ENCODE measurements around the gene VASN.
"Not testable (repeated sequence)": the region's sequence is repeated elsewhere in the genome, so short reads cannot be mapped to it uniquely, and the experiment has no call there.

VASN gene

DNA sequence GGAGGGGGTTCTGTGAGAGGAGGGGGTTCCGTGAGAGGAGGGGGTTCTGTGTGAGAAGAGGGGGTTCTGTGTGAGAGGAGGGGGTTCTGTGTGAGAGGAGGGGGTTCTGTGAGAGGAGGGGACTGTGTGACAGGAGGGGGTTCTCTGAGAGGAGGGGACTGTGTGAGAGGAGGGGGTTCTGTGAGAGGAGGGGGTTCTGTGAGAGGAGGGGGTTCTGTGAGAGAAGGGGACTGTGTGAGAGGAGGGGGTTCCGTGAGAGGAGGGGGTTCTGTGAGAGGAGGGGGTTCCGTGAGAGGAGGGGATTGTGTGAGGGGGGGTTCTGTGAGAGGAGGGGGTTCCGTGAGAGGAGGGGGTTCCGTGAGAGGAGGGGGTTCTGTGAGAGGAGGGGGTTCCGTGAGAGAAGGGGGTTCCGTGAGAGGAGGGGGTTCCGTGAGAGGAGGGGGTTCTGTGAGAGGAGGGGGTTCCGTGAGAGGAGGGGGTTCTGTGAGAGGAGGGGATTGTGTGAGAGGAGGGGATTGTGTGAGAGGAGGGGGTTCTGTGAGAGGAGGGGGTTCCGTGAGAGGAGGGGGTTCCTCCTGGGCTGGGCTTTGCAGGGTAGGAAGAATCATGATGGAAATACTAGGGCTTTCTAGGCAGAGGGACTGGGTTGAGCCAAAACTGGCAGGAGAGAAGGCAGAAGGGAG is 27.2 kb upstream of the VASN start:
- H3K36me3 Mint-ChIP-seq (ENCODE audit: low read depth); H3K4me1 Mint-ChIP-seq (ENCODE audit: low read depth); H3K27ac Mint-ChIP-seq; H3K27me3 Mint-ChIP-seq (ENCODE audit: low read depth); DNase-seq (ENCODE audit: low spot score); H3K9me3 Mint-ChIP-seq; H3K4me3 Mint-ChIP-seq: not testable (repeated sequence)

DNA sequence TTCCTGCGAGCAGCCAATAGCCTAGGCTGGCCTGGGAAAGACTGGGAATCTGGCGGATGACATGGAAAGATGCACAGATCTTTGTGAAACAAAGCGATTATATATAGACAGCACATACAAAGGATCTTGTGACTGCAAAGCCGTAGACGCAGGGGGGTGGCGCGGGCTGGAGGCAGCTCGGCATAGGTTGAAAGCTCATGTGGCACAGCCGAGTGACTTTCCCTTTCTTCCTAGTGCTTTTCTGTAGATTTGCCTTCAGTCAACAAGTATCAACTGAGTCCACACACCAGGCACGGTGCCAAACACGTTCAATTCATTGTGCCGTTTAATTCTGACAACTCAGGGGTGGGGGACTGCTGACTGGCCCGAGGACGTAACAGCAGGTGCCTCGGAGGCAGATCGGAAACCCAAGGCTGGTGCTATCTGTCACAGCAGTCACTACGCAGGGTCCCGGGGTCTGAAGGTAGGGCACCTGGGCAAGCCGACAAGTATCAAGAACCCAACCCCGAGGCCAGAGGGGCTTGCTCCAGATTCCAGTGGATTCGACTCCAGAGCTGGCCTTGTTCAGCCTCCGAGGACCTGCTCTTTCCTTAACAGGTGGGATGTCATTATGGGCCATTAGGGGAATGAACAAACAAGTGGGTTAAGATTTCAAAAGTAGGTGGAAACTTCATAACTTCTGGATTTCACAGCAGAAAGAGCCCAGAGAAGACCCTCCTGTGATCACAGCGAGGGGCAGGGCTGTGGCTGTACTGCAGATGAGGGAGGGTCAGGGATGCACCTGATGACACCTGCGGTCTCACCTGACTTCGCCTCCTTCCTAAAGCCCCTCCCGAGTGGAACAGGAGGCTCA is 26.4 kb upstream of the VASN start:
- DNase-seq (ENCODE audit: low spot score): no peak
- Mint-ChIP-seq H3K9me3 (no peaks in the 10 kb centered on the region), H3K27ac (no peak overlapping the region), H3K27me3 (ENCODE audit: low read depth) (no peaks in the 10 kb centered on the region), H3K36me3 (ENCODE audit: low read depth) (peaks cover 7% of the 10 kb centered on the region), H3K4me1 (ENCODE audit: low read depth) (no peaks in the 10 kb centered on the region), H3K4me3 (no peak overlapping the region)

DNA sequence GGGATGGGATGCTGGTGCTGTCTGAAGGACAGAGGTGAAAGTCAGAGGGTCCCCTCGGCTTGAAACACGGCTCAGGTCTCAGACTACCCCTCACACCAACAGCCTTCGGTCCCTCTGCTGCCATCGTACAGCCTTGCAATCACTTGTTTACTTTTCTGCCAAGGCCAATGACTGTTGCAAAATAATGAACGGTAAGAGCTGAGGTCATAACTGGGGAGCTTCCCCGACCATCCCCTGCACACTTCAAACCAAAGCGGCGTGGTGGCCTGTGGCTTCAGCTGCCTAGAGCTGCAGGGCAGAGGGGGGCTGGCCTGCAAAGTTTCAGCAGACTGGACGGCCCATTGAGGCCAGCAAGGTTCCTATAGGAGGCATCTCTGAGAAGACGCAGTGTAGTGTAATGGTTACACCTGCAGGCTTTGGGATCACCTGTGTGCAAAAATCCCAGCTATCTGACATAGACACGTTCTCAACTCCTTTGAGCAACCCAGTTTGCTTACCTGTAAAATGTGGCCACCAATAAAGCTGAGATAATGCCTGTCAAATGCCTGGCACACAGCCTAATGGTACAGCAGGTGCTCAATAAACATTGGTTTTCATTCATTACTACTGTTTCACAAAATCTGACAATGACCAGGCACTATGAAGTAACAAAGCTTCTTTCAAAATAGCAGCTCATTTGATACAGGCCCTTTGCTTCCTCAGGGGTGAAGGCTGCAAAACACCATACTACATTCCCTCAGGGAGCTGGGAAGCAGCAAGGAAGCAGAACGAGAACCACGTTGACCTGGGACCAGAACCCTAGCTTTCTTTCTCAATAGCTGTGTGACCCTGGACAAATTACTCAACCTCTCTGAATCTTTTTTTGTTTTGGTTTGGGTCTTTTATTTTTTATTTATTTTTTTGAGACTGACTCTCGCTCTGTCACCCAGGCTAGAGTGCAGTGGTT is 25.5 kb upstream of the VASN start:
- no peaks in the 10 kb centered on the region for H3K4me1 Mint-ChIP-seq (ENCODE audit: low read depth)
- DNase-seq (ENCODE audit: low spot score): no peak

DNA sequence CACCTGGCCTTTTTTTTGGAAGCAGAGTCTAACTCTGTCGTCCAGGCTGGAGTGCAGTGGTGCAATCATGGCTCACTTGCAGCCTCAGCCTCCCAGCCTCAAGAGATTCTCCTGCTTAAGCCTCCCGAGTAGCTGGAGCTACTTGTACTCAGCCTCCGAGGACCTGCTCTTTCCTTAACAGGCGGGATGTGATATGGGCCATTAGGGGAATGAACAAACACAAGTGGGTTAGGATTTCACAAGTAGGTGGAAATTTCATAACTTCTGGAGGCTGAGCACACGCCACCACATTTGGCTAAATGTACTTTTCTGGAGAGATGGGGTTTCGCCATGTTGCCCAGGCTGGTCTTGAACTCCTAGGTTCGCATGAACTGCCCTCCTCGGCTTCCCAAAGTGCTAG is 24.6 kb upstream of the VASN start:
- Mint-ChIP-seq H3K4me1 (ENCODE audit: low read depth) (peaks cover 2% of the 10 kb centered on the region), H3K27ac (no peak overlapping the region), H3K36me3 (ENCODE audit: low read depth) (peaks cover 9% of the 10 kb centered on the region)

More for the DNA sequence above, 25.5 kb upstream of the VASN start:
- Mint-ChIP-seq H3K9me3 (no peaks in the 10 kb centered on the region), H3K27me3 (ENCODE audit: low read depth) (no peaks in the 10 kb centered on the region), H3K4me3 (no peak overlapping the region), H3K36me3 (ENCODE audit: low read depth) (peaks cover 9% of the 10 kb centered on the region), H3K27ac (peak overlapping the region; percentile 36)

DNA sequence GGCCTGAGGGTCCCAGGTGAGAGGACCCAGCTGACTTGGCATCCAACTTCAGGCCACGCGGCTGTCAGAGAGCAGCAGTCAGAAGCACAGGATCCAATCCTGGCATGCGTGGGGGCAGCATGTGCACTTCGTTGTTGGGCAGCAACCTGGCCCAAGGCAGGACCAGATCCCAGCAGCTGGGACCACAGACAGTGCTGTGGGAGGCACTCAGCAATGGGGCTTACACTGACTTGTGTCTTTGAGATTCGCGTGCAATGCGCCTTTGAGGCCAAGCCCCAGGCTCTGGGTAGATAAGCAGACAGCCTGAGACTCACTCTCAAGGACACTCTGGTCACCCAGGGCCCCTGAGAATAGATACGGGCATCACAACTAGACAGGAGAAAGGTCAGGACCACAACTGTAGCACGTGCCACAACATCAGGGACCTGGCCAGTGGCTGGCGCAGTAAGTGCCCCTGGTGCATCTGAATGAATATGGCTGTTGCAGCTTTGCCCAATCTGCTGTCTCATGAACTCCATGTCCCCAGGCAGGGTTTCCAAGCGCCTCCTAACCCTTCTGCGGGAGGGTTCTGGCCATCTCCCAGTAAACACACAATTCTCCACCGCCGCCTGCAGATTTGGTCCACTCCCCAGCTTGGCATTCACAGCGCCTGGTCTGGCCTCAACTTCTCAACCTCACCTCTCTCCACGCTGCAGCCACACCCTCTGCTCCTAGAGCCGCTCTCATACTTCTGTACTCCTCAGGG is 23.7 kb upstream of the VASN start:
- peaks cover 9% of the 10 kb centered on the region for H3K36me3 Mint-ChIP-seq (ENCODE audit: low read depth)
- H3K4me1 Mint-ChIP-seq (ENCODE audit: low read depth): peaks cover 2% of the 10 kb centered on the region
- no peak overlapping the region for H3K4me3 Mint-ChIP-seq
- H3K27ac Mint-ChIP-seq: peak overlapping the region; percentile 17
- DNase-seq (ENCODE audit: low spot score): no peak
- H3K9me3 Mint-ChIP-seq: no peaks in the 10 kb centered on the region
- no peaks in the 10 kb centered on the region for H3K27me3 Mint-ChIP-seq (ENCODE audit: low read depth)

More for the DNA sequence above, 24.6 kb upstream of the VASN start:
- Mint-ChIP-seq H3K4me3 (no peak overlapping the region), H3K9me3 (no peaks in the 10 kb centered on the region), H3K27me3 (ENCODE audit: low read depth) (no peaks in the 10 kb centered on the region)
- no peak for DNase-seq (ENCODE audit: low spot score)

DNA sequence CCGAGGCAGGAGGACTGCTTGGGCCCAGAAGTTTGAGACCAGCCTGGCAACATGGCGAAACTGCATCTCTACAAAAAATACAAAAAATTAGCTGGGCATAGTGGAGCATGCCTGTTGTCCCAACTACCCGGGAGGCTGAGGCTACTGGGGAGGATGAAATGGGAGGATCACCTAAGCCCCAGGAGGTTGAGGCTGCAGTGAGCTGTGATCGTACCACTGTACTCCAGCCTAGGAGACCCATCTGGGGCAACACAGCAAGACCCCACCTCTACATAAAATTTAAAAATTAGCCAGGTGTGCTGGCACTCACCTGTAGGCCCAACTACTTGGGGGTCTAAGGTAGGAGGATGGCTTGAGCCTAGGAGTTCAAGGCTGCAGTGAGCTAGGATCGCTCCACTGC is 22.3 kb upstream of the VASN start:
- DNase-seq (ENCODE audit: low spot score): no peak
- Mint-ChIP-seq H3K27me3 (ENCODE audit: low read depth) (no peaks in the 10 kb centered on the region), H3K27ac (no peak overlapping the region), H3K36me3 (ENCODE audit: low read depth) (peaks cover 17% of the 10 kb centered on the region), H3K4me1 (ENCODE audit: low read depth) (peaks cover 5% of the 10 kb centered on the region), H3K9me3 (no peaks in the 10 kb centered on the region), H3K4me3 (peak overlapping the region; percentile 32)

DNA sequence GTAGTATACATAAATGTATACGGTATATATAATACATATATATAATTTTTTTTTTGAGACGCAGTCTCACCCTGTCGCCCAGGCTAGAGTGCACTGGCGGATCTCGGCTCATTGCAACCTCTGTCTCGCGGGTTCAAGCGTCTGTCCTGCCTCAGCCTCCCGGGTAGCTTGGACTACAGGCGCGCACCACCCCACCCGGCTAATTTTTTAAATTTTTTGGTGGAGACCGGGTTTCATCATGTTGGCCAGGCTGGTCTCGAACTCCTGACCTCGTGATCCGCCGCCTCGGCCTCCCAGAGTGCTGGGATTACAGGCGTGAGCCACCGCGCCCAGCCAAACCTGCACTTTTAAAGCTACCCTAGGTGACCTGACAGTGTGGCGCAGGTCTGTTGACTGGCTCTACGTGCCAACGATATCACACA is 21.3 kb upstream of the VASN start:
- Mint-ChIP-seq H3K27ac (peak overlapping the region; percentile 90), H3K27me3 (ENCODE audit: low read depth) (no peaks in the 10 kb centered on the region), H3K36me3 (ENCODE audit: low read depth) (peaks cover 19% of the 10 kb centered on the region), H3K4me1 (ENCODE audit: low read depth) (peaks cover 5% of the 10 kb centered on the region), H3K9me3 (no peaks in the 10 kb centered on the region), H3K4me3 (peak overlapping the region; percentile 97)
- DNase-seq (ENCODE audit: low spot score): no peak

DNA sequence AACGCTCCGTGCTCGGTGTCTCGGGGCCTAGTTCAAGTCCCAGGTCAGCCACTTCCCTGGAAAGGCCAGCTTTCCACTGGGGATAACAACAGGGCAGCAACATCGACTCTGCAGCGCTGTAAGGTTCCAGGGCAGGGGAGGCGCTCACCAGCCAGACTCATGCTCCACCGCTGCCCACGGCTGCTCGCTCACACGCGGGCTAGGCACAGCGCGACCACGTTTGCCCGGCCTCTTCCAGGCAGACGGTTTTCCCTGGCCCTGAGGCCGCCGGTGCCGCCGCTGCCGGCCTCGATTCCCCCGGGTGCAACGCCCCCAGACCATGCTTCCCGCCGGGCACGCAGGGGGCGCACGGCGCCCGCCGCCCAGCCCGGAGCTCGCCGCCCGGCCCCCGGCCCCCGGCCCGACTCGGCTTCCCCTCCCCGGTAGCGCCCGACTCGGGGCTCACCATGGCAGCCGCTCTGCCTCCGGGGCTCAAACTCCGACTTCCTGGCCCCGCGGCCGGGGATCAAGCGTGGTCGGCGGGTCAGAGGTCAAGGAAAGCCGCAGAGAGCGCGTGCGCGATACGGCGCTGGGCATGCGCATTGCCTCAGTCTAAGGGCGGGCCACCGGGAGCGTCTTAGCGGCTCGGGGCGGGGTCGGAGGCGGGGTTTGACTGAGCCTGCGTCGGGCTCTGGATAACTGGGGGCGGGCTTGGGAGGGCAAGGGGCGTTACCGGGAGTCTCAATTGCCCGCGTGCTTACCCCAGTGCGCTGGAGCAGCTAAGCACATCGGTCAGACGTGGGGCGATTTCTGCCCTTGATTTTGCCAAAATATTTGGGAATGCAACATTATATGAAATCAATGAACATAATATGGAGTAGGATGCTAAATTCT is 20.6 kb upstream of the VASN start, which contains the start of gene PAM16:
PAM16 (minus strand) TSS at position 535 of the 873 bp plus-strand sequence; CDS start at position 448, 87 bp downstream.
- DNase-seq (ENCODE audit: low spot score): peak; percentile 99
- no peaks in the 10 kb centered on the region for H3K27me3 Mint-ChIP-seq (ENCODE audit: low read depth)
- H3K36me3 Mint-ChIP-seq (ENCODE audit: low read depth): peaks cover 19% of the 10 kb centered on the region

DNA sequence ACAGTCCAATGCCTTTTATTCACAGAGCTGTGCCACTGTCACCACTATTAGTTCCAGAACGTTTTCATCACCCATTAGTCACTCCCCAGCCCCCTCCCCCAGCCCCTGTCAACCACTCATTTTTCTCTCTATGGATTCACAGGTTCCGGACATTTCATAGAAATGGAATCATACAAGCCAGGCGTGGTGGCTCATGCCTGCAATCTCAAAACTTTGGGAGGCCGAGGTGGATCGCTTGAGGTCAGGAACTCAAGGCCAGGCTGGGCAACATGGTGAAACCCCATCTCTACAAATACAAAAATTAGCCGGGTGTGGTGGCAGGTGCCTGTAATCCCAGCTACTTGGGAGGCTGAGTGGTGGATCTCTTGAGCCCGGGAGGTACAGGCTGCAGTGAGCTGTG is 19.8 kb upstream of the VASN start:
- Mint-ChIP-seq H3K36me3 (ENCODE audit: low read depth) (peaks cover 19% of the 10 kb centered on the region), H3K4me3 (peak overlapping the region; percentile 97), H3K4me1 (ENCODE audit: low read depth) (peaks cover 5% of the 10 kb centered on the region), H3K27ac (peak overlapping the region; percentile 66), H3K9me3 (no peaks in the 10 kb centered on the region), H3K27me3 (ENCODE audit: low read depth) (no peaks in the 10 kb centered on the region)
- no peak for DNase-seq (ENCODE audit: low spot score)

More for the DNA sequence above, 20.6 kb upstream of the VASN start, which contains the start of gene PAM16:
- Mint-ChIP-seq H3K4me3 (peak within 1 kb of the TSS; percentile 97), H3K27ac (peak within 1 kb of the TSS; percentile 90), H3K4me1 (ENCODE audit: low read depth) (peaks cover 5% of the 10 kb centered on the region), H3K9me3 (no peaks in the 10 kb centered on the region)

DNA sequence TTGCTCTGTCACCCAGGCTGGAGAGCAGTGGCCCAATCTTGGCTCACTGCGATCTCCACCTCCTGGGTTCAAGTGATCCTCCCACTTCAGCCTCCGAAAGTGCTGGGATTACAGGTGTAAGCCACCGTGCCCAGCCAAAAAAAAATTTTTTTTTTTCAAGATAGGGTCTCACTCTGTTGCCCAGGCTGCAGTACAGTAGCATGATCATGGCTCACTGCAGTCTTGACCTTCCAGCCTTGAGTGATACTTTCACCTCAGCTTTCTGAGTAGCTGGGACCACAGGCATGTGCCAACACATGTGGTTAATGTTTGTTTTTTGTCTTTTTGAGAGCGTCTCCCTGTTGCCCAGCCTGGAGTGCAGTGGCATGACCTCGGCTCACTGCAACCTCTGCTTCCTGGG is 18.8 kb upstream of the VASN start:
- Mint-ChIP-seq H3K27ac (no peak overlapping the region), H3K9me3 (no peaks in the 10 kb centered on the region), H3K36me3 (ENCODE audit: low read depth) (peaks cover 21% of the 10 kb centered on the region), H3K4me1 (ENCODE audit: low read depth) (peaks cover 5% of the 10 kb centered on the region), H3K4me3 (no peak overlapping the region), H3K27me3 (ENCODE audit: low read depth) (no peaks in the 10 kb centered on the region)
- no peak for DNase-seq (ENCODE audit: low spot score)

DNA sequence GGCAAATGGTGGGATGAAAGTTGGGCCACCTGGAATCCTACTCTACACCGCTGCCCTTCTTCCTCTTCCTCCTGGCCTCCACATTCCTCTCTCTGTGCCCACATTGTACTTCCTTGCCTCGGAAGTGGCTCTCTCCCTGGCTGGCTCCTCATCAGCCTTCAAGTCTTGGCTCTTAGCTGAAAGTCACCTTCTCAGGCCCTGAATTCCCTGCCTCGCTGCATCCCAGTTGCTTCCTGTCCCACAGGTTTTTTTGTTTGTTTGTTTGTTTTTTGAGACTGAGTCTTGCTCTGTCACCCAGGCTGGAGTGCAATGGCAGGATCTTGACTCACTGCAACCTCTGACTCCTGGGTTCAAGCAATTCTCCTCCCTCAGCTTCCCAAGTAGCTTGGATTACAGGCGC is 18.0 kb upstream of the VASN start:
- Mint-ChIP-seq H3K4me3 (no peak overlapping the region), H3K36me3 (ENCODE audit: low read depth) (peaks cover 21% of the 10 kb centered on the region), H3K9me3 (no peaks in the 10 kb centered on the region), H3K27ac (no peak overlapping the region), H3K4me1 (ENCODE audit: low read depth) (peaks cover 5% of the 10 kb centered on the region), H3K27me3 (ENCODE audit: low read depth) (no peaks in the 10 kb centered on the region)
- DNase-seq (ENCODE audit: low spot score): no peak

Measured in T-helper 2 cell treated with Interferon-gamma antibody and Interleukin-4, amounts not matched to agents 5 μg/mL and 100 μg/mL, for 36 hours (primary cell).